Type B pancreatic cell (in vitro differentiated cells): ENCODE results near the gene TPK1. TPM values are rescaled to one million over a fixed set of nuclear protein-coding genes. Genes with fewer than 3 reads are reported as not detected.
A peak's percentile ranks its signal among the peaks of the same experiment; 100 is the strongest.

Experiments
- DNase-seq: peaks from one replicate; pipeline ENCODE4 v3.0.0; 2021; ENCODE audit warnings: mixed read lengths; ENCODE audit not compliant: unreplicated experiment; ENCODE audit errors: extremely low spot score
- H3K27ac Mint-ChIP-seq: 2 replicates; pipeline ENCODE4 v1.8.0; 2021; ENCODE audit warnings: mild to moderate bottlenecking, mixed read lengths
- H3K27me3 Mint-ChIP-seq: 2 replicates; pipeline ENCODE4 v1.8.0; 2021; ENCODE audit warnings: mixed read lengths
- H3K36me3 Mint-ChIP-seq: 2 replicates; pipeline ENCODE4 v1.8.0; 2021; ENCODE audit warnings: mixed read lengths
- H3K4me1 Mint-ChIP-seq: one replicate; pipeline ENCODE4 v1.8.0; 2021; ENCODE audit warnings: mixed read lengths; ENCODE audit not compliant: unreplicated experiment
- H3K4me3 Mint-ChIP-seq: 2 replicates; pipeline ENCODE4 v1.8.0; 2021; ENCODE audit warnings: mild to moderate bottlenecking, mixed read lengths
- H3K9me3 Mint-ChIP-seq: 2 replicates; pipeline ENCODE4 v1.8.0; 2021; ENCODE audit warnings: mixed read lengths
- total RNA-seq: library from RNA; stranded (reverse); gene quantifications from 2 replicates; pipeline ENCODE4 v1.2.1, GENCODE V29; 2021; ENCODE audit warnings: low replicate concordance
- TF ChIP-seq, protein P1 (sequence below): fragments of 200-600 bp; sonication (generic); conservative IDR thresholded peaks from 2 replicates; pipeline ENCODE4 v1.5.0; 2021; ENCODE audit warnings: antibody characterized with exemption, mild to moderate bottlenecking

The TPK1 gene
- total RNA-seq, 1 donor from 2014 or later: 3.2 TPM

GRCh38 chr7:144415858-144416257, 420.0 kb downstream of the TPK1 start:
- Mint-ChIP-seq H3K4me1 (peaks cover under 1% of the 10 kb centered on the region), H3K27me3 (no peaks in the 10 kb centered on the region), H3K27ac (peak overlapping the region; percentile 3), H3K4me3 (no peak overlapping the region), H3K36me3 (no peaks in the 10 kb centered on the region), H3K9me3 (no peaks in the 10 kb centered on the region)
- TF ChIP-seq, protein P1, sequence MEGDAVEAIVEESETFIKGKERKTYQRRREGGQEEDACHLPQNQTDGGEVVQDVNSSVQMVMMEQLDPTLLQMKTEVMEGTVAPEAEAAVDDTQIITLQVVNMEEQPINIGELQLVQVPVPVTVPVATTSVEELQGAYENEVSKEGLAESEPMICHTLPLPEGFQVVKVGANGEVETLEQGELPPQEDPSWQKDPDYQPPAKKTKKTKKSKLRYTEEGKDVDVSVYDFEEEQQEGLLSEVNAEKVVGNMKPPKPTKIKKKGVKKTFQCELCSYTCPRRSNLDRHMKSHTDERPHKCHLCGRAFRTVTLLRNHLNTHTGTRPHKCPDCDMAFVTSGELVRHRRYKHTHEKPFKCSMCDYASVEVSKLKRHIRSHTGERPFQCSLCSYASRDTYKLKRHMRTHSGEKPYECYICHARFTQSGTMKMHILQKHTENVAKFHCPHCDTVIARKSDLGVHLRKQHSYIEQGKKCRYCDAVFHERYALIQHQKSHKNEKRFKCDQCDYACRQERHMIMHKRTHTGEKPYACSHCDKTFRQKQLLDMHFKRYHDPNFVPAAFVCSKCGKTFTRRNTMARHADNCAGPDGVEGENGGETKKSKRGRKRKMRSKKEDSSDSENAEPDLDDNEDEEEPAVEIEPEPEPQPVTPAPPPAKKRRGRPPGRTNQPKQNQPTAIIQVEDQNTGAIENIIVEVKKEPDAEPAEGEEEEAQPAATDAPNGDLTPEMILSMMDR: no peak
- no peak for DNase-seq

GRCh38 chr7:144414815-144415214, 421.0 kb downstream of the TPK1 start:
- Mint-ChIP-seq H3K27me3 (no peaks in the 10 kb centered on the region), H3K9me3 (no peaks in the 10 kb centered on the region), H3K36me3 (no peaks in the 10 kb centered on the region), H3K27ac (no peak overlapping the region), H3K4me1 (peaks cover 6% of the 10 kb centered on the region), H3K4me3 (no peak overlapping the region)
- DNase-seq: no peak
- TF ChIP-seq, protein P1: no peak

- H3K4me1 Mint-ChIP-seq: peaks cover 26% of the 10 kb centered on the region
- H3K9me3 Mint-ChIP-seq: no peaks in the 10 kb centered on the region
- TF ChIP-seq, protein P1: no peak
- peaks cover 4% of the 10 kb centered on the region for H3K27me3 Mint-ChIP-seq
- no peak for DNase-seq
- H3K36me3 Mint-ChIP-seq: no peaks in the 10 kb centered on the region
- H3K4me3 Mint-ChIP-seq: peak overlapping the region; percentile 61
- peak overlapping the region; percentile 38 for H3K27ac Mint-ChIP-seq
These were observed 425.4 kb downstream of the TPK1 start for GRCh38 chr7:144410441-144410840.

- peaks cover 4% of the 10 kb centered on the region for H3K27me3 Mint-ChIP-seq
- H3K4me1 Mint-ChIP-seq: peaks cover 26% of the 10 kb centered on the region
- TF ChIP-seq, protein P1: no peak
- H3K36me3 Mint-ChIP-seq: no peaks in the 10 kb centered on the region
- H3K9me3 Mint-ChIP-seq: no peaks in the 10 kb centered on the region
- H3K4me3 Mint-ChIP-seq: peak overlapping the region; percentile 24
- H3K27ac Mint-ChIP-seq: no peak overlapping the region
- DNase-seq: no peak
These were observed 427.7 kb downstream of the TPK1 start for GRCh38 chr7:144408121-144408520.

DNA sequence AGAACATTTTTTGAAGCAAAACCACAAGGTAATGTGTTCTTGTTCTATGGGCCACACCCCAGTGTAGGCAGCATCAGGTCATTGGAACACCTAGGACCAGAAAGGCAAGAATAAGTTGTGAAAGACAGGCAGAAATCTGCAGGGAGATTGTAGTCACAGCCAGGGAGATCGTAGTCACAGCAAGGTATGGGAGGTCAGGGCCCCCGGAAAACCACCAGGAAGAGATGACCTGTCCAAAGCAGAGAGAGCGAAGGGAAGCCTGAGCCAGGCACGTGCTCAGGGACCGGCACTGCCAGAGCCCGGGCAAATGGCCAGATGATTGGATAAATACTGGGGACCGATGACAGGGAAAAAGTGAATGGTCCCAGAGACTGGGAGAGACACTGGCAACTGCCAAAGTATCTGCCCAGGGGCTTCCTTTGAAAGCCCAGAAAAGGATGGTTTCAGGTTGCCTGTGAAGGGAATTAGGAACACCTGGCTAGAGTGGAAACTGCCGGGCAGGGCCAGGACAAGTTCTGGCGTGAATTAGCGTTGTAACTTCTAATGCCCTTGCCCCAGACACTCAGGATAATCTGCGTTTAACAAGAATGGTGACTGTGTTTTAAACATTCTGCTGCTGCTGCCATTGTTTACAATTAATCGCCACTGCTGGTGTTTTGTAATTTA, 428.5 kb downstream of the TPK1 start:
- H3K27ac Mint-ChIP-seq: peak overlapping the region; percentile 63
- H3K27me3 Mint-ChIP-seq: peaks cover 5% of the 10 kb centered on the region
- no peak for DNase-seq
- H3K36me3 Mint-ChIP-seq: no peaks in the 10 kb centered on the region
- H3K9me3 Mint-ChIP-seq: no peaks in the 10 kb centered on the region
- peak overlapping the region; percentile 29 for H3K4me3 Mint-ChIP-seq
- TF ChIP-seq, protein P1: no peak
- H3K4me1 Mint-ChIP-seq: peaks cover 26% of the 10 kb centered on the region

DNA sequence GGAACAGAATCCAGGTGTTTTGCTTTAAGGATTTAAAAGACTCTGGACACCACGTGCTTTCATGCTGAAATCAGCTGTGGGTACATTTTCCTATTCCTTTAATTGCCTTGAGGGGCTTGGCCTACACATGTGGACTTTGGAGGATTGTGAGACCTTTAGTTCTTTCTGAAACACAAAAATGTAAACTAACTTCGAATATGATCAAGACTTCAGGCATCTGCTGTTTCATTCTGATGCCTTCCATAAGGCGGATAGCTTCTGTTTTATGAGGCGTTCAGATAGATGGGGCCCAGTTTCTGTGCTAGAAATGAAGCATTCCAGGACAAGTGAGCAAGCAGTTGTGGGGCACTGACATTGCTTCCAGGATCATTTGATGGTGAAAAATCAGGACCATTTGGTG, 430.9 kb downstream of the TPK1 start:
- Mint-ChIP-seq H3K4me1 (peaks cover 20% of the 10 kb centered on the region), H3K27ac (no peak overlapping the region), H3K36me3 (no peaks in the 10 kb centered on the region), H3K9me3 (no peaks in the 10 kb centered on the region), H3K4me3 (no peak overlapping the region), H3K27me3 (peaks cover 8% of the 10 kb centered on the region)
- peak; percentile 2 for DNase-seq
- TF ChIP-seq, protein P1: no peak
